CD4-positive, alpha-beta T cell (primary cell): ENCODE measurements around the gene EPOP. TPM values are rescaled to one million over a fixed set of nuclear protein-coding genes. Genes with fewer than 3 reads are reported as not detected.

Source experiments
- ATAC-seq: fragments of 200-7000 bp; cut with Tn5 transposase; one replicate; pipeline ENCODE4 v1.10.0; 2022; ENCODE audit warnings: mild to moderate bottlenecking; ENCODE audit not compliant: poor library complexity
- CTCF ChIA-PET: fragments of 350-600 bp; sonication (Branson Sonifier 250); formaldehyde crosslinking; loops from one replicate; lab custom pipeline; 2021; ENCODE audit warnings: antibody characterized with exemption, inconsistent platforms; lab: Charles Lee
- POLR2A ChIA-PET: fragments of 350-600 bp; sonication (Branson Sonifier 250); formaldehyde crosslinking; loops from one replicate; lab custom pipeline; 2021; ENCODE audit warnings: antibody characterized with exemption, inconsistent platforms; lab: Charles Lee
- DNase-seq, 14 experiments: peaks; one replicate each; pipeline ENCODE4 v3.0.0-alpha.2; 2013 to 2020; ENCODE audit warnings: mixed read lengths in 2 of 14
- H3K27ac ChIP-seq, 2 donors: one replicate each; pipeline versions ENCODE4 v1.5.1 to v1.7.0; 2013; ENCODE audit warnings: low read length in 2 of 2, low read depth in 1 of 2, mild to moderate bottlenecking in 1 of 2
- H3K27me3 ChIP-seq, 2 experiments: 1 replicate in 1 of 2; 2 replicates in 1 of 2; pipeline versions ENCODE4 v1.6.1 to v1.7.0; 2013; ENCODE audit warnings: low read length in 2 of 2, control low read depth in 1 of 2, mild to moderate bottlenecking in 1 of 2, moderate library complexity in 1 of 2; ENCODE audit not compliant: insufficient read depth in 2 of 2, control insufficient read depth in 1 of 2
- H3K36me3 ChIP-seq: one replicate; pipeline ENCODE4 v1.6.1; 2013; ENCODE audit warnings: low read length, control low read depth; ENCODE audit not compliant: insufficient read depth
- H3K4me1 ChIP-seq: one replicate; pipeline ENCODE4 v1.6.1; 2013; ENCODE audit warnings: low read length, control low read depth; ENCODE audit not compliant: insufficient read depth
- H3K4me3 ChIP-seq: one replicate; pipeline ENCODE4 v1.5.1; 2013; ENCODE audit warnings: mild to moderate bottlenecking, low read length, moderate library complexity
- H3K9me3 ChIP-seq, 2 experiments: 1 replicate in 1 of 2; 2 replicates in 1 of 2; pipeline versions ENCODE4 v1.6.1 to v1.7.0; 2013; ENCODE audit warnings: low read length in 2 of 2, mild to moderate bottlenecking in 2 of 2, control low read depth in 1 of 2, moderate library complexity in 1 of 2; ENCODE audit not compliant: control insufficient read depth in 1 of 2, insufficient read depth in 1 of 2
- H3K27ac Mint-ChIP-seq: one replicate; pipeline ENCODE4 v1.8.0; 2020; ENCODE audit warnings: mixed read lengths
- H3K27me3 Mint-ChIP-seq: one replicate; pipeline ENCODE4 v1.8.0; 2021; ENCODE audit warnings: mixed read lengths
- H3K36me3 Mint-ChIP-seq: one replicate; pipeline ENCODE4 v1.8.0; 2021; ENCODE audit warnings: low read depth, mixed read lengths
- H3K4me1 Mint-ChIP-seq: one replicate; pipeline ENCODE4 v1.8.0; 2021; ENCODE audit warnings: low read depth, mixed read lengths
- H3K4me3 Mint-ChIP-seq: one replicate; pipeline ENCODE4 v1.8.0; 2020; ENCODE audit warnings: mild to moderate bottlenecking, mixed read lengths
- H3K9me3 Mint-ChIP-seq: one replicate; pipeline ENCODE4 v1.8.0; 2020; ENCODE audit warnings: mixed read lengths
- intact Hi-C, 2 experiments: fragments of 100-400 bp; cut with DNase I in 1 of 2; cut with micrococcal nuclease in 1 of 2; formaldehyde crosslinking; loops; one replicate each; pipeline versions ENCODE4 v1.15.1 to v1.9.0; 2023 to 2025; cut with DNase I, micrococcal nuclease
- total RNA-seq, 174 experiments: library from RNA in 2 of 174; stranded (reverse) in 2 of 174; gene quantifications; one replicate each; pipeline ENCODE4 v1.2.3 and lab custom pipeline; 2021 to 2026
- TF ChIP-seq, protein P1 (sequence below): fragments of 200-600 bp; IDR thresholded peaks from one replicate; pipeline ENCODE4 v1.8.0; 2022; ENCODE audit warnings: antibody characterized with exemption, mild to moderate bottlenecking

Gene EPOP
- total RNA-seq, 2 experiments from 2014 or later: 0.16 to 0.34 TPM

- DNase-seq (peak in 8 of 14 experiments; percentile 15 to 61 (median 30)), ATAC-seq (peak; percentile 43)
- H3K4me3 Mint-ChIP-seq: no peak overlapping the region
- TF ChIP-seq, protein P1, sequence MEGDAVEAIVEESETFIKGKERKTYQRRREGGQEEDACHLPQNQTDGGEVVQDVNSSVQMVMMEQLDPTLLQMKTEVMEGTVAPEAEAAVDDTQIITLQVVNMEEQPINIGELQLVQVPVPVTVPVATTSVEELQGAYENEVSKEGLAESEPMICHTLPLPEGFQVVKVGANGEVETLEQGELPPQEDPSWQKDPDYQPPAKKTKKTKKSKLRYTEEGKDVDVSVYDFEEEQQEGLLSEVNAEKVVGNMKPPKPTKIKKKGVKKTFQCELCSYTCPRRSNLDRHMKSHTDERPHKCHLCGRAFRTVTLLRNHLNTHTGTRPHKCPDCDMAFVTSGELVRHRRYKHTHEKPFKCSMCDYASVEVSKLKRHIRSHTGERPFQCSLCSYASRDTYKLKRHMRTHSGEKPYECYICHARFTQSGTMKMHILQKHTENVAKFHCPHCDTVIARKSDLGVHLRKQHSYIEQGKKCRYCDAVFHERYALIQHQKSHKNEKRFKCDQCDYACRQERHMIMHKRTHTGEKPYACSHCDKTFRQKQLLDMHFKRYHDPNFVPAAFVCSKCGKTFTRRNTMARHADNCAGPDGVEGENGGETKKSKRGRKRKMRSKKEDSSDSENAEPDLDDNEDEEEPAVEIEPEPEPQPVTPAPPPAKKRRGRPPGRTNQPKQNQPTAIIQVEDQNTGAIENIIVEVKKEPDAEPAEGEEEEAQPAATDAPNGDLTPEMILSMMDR: peak; percentile 34
- H3K27ac ChIP-seq: no peak overlapping the region
- H3K4me1 Mint-ChIP-seq: peaks cover 6% of the 10 kb centered on the region
- ChIA-PET POLR2A (interaction anchor here (1.1 kb wide), 1 partner anchor 105 kb away, joined by 3 read pairs; no protein-coding TSS in a partner anchor), CTCF (interaction anchor here (0.6 to 1.5 kb wide), 6 partner anchors 9 to 215 kb away, joined by 3 to 5 read pairs (median 4); no protein-coding TSS in a partner anchor)
- no peak overlapping the region for H3K4me3 ChIP-seq
- H3K27me3 ChIP-seq: peaks cover 4 to 8% of the 10 kb centered on the region in 2 experiments
- H3K27ac Mint-ChIP-seq: no peak overlapping the region
- no peaks in the 10 kb centered on the region for H3K36me3 ChIP-seq
- no peaks in the 10 kb centered on the region for H3K9me3 Mint-ChIP-seq
- no peaks in the 10 kb centered on the region for H3K9me3 ChIP-seq
- peaks cover 43% of the 10 kb centered on the region for H3K27me3 Mint-ChIP-seq
- no peaks in the 10 kb centered on the region for H3K36me3 Mint-ChIP-seq
- H3K4me1 ChIP-seq: no peaks in the 10 kb centered on the region
- intact Hi-C loops: no loop called here
These were observed 11.5 kb downstream of the EPOP start for GRCh38 chr17:38663125-38663751.

DNA sequence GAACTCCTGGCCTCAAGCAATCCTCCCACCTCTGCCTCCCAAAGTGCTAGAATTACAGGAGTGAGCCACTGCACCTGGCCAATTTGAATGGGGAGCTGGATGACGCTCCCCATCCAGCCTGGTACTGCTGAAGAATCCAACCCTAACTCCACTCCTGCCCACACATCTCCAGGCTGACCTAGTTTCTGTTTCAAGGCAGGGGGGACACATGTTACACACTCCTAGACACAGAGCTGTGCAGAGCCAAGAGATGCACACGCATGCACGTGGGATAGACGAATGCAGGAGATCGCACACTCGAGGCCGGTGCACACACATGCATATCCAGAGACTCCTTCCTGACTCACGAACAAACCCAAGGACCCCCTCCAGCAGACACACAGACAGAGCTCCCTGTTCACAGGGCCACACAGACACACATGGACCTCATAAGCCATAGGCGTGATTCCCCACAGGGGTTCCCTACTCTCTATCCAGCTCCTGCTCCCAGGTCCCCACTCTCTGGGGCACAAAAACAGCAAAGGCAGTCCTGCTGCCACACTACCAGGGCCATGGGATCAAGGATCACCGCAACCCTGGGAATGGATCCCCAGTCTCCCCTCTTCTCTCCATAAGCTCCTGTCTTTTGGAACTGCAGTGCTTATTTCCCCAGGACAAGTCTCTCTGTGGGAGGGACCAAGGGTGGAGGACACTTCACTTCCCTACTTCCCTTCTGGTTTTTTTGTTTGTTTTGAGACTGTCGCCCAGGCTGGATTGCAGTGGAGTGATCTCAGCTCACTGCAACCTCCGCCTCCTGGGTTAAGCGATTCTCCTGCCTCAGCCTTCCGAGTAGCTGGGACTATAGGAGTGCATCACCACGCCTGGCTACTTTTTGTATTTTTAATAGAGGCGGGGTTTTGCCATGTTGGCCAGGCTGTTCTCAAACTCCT is 14.4 kb downstream of the EPOP start:
- POLR2A ChIA-PET: no interaction called here
- Mint-ChIP-seq H3K27ac (no peak overlapping the region), H3K36me3 (no peaks in the 10 kb centered on the region)

DNA sequence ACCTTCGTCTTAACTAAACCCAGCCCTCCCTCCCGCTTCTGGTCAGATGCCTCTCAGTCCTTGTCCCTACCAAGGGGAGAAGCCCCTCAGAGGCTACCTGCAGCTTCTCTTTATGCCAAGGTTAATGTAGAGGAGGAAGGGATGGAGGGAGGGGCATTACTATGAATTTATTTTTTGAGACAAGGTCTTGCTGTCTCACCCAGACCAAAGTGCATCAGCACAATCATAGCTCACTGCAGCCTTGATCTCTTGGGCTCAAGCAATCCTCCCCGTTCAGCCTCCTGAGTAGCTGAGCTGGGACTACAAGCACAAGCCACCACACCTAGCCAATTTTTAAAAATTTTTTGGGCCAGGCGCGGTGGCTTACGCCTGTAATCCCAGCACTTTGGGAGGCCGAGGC is 15.3 kb downstream of the EPOP start:
- DNase-seq (no peak), ATAC-seq (no peak)
- ChIA-PET POLR2A (interaction anchor here (1.4 kb wide), 1 partner anchor 8 kb away, joined by 4 read pairs; no protein-coding TSS in a partner anchor), CTCF (no interaction called here)
- Mint-ChIP-seq H3K27ac (no peak overlapping the region), H3K27me3 (peaks cover 46% of the 10 kb centered on the region), H3K9me3 (no peaks in the 10 kb centered on the region), H3K4me1 (peaks cover 8% of the 10 kb centered on the region), H3K4me3 (no peak overlapping the region), H3K36me3 (no peaks in the 10 kb centered on the region)
- H3K36me3 ChIP-seq: no peaks in the 10 kb centered on the region
- intact Hi-C loops: no loop called here
- H3K27me3 ChIP-seq: peaks cover 13 to 16% of the 10 kb centered on the region in 2 experiments
- TF ChIP-seq, protein P1: no peak
- H3K27ac ChIP-seq: no peak overlapping the region
- no peak overlapping the region for H3K4me3 ChIP-seq
- no peaks in the 10 kb centered on the region for H3K9me3 ChIP-seq
- peaks cover 6% of the 10 kb centered on the region for H3K4me1 ChIP-seq

More for the DNA sequence above, 14.4 kb downstream of the EPOP start:
- peaks cover 48% of the 10 kb centered on the region for H3K27me3 Mint-ChIP-seq
- CTCF ChIA-PET: no interaction called here
- H3K36me3 ChIP-seq: no peaks in the 10 kb centered on the region
- peaks cover 6% of the 10 kb centered on the region for H3K4me1 Mint-ChIP-seq
- intact Hi-C loops: no loop called here
- H3K4me3 Mint-ChIP-seq: no peak overlapping the region
- DNase-seq: no peak
- no peaks in the 10 kb centered on the region for H3K9me3 Mint-ChIP-seq
- no peaks in the 10 kb centered on the region for H3K9me3 ChIP-seq
- no peak for ATAC-seq
- H3K27ac ChIP-seq: no peak overlapping the region
- H3K4me3 ChIP-seq: no peak overlapping the region
- no peaks in the 10 kb centered on the region for H3K4me1 ChIP-seq
- TF ChIP-seq, protein P1: no peak
- H3K27me3 ChIP-seq: peaks cover 4 to 10% of the 10 kb centered on the region in 2 experiments
